ES-I3 (cell line): ENCODE results near the gene FSTL5.

Experiments used
- H3K36me3 ChIP-seq: 2 replicates; pipeline ENCODE4 v1.6.1; 2013; ENCODE audit warnings: mild to moderate bottlenecking, low read length, control low read depth, moderate library complexity; ENCODE audit not compliant: insufficient read depth
- H3K4me1 ChIP-seq: 2 replicates; pipeline ENCODE4 v1.6.1; 2013; ENCODE audit warnings: mild to moderate bottlenecking, control low read depth, low read length; ENCODE audit not compliant: insufficient read depth
- H3K9ac ChIP-seq: 2 replicates; pipeline ENCODE4 v1.6.1; 2013; ENCODE audit warnings: low read depth, mild to moderate bottlenecking, low read length, moderate library complexity
- H3K9me3 ChIP-seq: 2 replicates; pipeline ENCODE4 v1.6.1; 2013; ENCODE audit warnings: mild to moderate bottlenecking, low read length, moderate library complexity; ENCODE audit not compliant: control insufficient read depth, insufficient read depth

FSTL5 gene

DNA sequence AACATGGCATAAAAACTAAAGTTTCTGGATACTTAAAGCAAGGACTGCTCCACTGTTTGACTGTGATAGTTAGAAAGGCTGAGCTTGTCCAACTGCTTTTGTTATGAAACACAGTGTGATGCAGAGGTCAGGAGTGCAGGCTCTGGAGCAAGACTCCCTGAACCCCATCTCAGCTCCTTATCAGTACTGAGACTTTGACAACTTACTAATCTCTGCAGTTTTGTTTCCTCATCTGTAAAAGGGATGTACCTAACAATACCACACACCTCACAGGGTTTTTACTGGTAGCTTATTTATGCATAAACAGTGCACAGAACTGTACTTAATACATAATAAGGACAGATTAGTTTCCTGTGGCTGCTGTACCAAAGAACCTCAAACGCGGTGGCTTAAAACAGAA lies 804.3 kb downstream of the FSTL5 start:
- H3K36me3 ChIP-seq: no peaks in the 10 kb centered on the region
- H3K4me1 ChIP-seq: no peaks in the 10 kb centered on the region
- no peaks in the 10 kb centered on the region for H3K9me3 ChIP-seq
- no peak overlapping the region for H3K9ac ChIP-seq

- H3K9me3 ChIP-seq: no peaks in the 10 kb centered on the region
- no peaks in the 10 kb centered on the region for H3K4me1 ChIP-seq
- H3K9ac ChIP-seq: no peak overlapping the region
- H3K36me3 ChIP-seq: no peaks in the 10 kb centered on the region
Measured at GRCh38 chr4:161356351-161356750, 807.4 kb downstream of the FSTL5 start.

DNA sequence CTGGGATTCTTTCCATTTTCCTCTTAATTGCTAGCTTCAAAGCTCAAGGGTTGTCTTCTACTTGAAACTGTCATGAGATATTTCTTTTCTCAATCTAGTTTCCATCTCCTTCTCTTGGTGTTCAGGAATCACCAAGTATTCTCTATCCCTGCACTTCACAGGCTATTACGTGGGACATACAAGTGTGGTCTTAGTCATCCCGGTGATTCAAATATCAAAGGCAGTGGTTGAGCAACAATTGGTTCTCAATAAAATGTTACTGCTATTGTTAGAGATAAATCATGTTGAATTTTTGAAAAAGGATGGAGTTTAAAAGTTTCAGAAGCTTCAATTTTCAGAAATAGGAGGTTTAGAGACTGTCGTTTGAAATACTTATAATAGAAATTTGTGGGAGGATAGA lies 812.9 kb downstream of the FSTL5 start:
- H3K9me3 ChIP-seq: no peaks in the 10 kb centered on the region
- H3K9ac ChIP-seq: no peak overlapping the region
- no peaks in the 10 kb centered on the region for H3K36me3 ChIP-seq
- no peaks in the 10 kb centered on the region for H3K4me1 ChIP-seq

DNA sequence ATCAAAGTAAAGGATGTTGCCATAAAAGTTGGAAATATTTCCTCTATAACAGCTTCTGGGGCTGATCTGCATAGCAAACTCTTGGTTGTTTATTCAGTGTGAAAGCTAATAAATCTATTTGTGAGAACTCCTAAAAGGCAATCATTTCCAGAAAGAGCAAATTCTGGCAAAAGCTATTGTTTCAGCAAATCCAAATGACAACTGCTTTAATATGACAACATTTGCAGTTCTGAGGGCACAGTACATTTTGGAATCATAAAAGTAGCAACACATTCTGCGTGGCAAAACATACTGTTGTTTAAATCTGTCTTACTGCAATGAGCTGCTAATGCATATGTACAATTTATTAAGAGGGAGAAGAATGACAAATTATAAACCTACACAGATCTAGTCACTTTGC lies 818.1 kb downstream of the FSTL5 start:
- Histone ChIP-seq H3K9ac (no peak overlapping the region), H3K4me1 (no peaks in the 10 kb centered on the region; the same call in 1 of the 2 replicates), H3K9me3 (no peaks in the 10 kb centered on the region), H3K36me3 (no peaks in the 10 kb centered on the region)

DNA sequence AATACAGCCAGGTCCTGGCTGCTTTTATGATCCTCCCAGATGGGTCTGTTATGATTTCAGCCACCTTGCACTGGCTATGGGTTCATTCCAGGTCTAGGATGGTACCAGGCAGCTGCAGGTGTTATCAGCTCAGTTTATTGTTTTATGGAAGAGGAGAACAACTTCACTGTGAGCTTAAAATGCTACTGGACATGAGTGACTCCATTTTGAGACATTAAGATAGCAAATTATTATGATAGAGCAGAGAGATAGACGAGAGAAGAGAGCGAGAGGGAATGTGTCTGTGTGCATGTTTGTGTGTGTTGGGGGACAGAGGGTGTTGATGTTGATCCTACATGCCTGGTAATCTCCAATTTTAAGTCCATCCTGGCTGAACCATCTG lies 820.2 kb downstream of the FSTL5 start:
- H3K36me3 ChIP-seq: no peaks in the 10 kb centered on the region
- no peaks in the 10 kb centered on the region for H3K9me3 ChIP-seq
- no peak overlapping the region for H3K9ac ChIP-seq
- no peaks in the 10 kb centered on the region; the same call in 1 of the 2 replicates for H3K4me1 ChIP-seq

DNA sequence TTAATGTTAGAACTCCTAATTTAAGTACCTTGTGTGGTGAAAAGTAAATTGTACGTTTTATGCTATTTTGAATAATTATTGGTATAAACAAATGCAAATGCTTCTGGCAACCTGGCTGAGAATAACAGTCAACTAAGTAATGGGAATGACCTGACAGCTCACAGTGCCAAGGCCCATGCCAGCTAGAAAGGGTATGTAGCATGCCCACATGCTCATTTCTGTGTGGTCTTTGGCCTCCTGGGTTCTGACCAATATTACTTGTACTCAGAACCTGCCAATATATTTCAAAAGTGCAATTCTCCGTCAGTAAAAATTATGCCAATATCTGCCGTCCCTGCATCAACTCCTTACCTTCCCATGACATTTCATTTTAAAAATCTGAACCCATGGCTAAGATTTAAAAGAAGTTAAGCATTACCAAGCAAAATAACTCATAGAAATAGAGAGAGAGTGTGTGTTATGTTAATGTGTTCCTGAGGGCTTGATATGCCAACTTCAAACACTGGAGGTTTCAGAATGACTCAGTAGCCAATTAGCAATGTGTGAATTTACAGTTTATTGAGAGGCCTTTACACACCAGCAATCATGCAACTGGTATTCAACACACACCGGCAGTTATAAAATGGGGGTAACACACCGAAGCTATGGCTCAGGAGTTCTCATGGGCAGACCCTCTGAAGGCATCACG lies 820.8 kb downstream of the FSTL5 start:
- Histone ChIP-seq H3K4me1 (no peaks in the 10 kb centered on the region; the same call in 1 of the 2 replicates), H3K9me3 (no peaks in the 10 kb centered on the region), H3K36me3 (no peaks in the 10 kb centered on the region), H3K9ac (no peak overlapping the region)

DNA sequence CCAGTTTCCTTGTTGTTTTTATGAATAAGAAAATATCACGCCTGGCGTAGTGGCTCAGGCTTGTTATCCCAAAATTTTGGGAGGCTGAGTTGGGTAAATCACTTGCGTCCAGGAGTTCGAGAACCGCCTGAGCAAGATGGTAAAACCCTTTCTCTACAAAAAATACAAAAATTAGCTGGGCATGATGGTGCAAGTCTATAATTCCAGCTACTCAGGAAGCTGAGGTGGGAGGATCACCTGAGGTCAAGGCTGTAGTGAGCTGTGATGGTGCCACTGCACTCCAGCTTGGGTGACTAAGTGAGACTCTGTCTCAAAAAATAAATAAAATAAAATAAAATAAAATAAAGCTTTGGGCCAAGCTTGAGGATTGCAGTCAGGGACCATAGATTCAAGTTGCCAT lies 827.2 kb downstream of the FSTL5 start:
- no peaks in the 10 kb centered on the region for H3K9me3 ChIP-seq
- no peaks in the 10 kb centered on the region for H3K36me3 ChIP-seq

GRCh38 chr4:161336016-161336530 lies 827.7 kb downstream of the FSTL5 start:
- Histone ChIP-seq H3K4me1 (no peaks in the 10 kb centered on the region), H3K9ac (no peak overlapping the region), H3K36me3 (no peaks in the 10 kb centered on the region), H3K9me3 (no peaks in the 10 kb centered on the region)

More for the DNA sequence above, 827.2 kb downstream of the FSTL5 start:
- H3K4me1 ChIP-seq: no peaks in the 10 kb centered on the region
- no peak overlapping the region for H3K9ac ChIP-seq
